SU-DHL-6 (cell line): Measurements from ENCODE around the gene TENM4.

ENCODE experiments used
- EZH2phosphoT487 ChIP-seq: fragments of 200-600 bp; sonication (generic), shearing (Covaris generic); conservative IDR thresholded peaks from 2 replicates; pipeline ENCODE4 v1.6.1; 2018; ENCODE audit warnings: mild to moderate bottlenecking, antibody characterized with exemption, low read length, moderate library complexity, mixed read lengths
- TF ChIP-seq, protein P1 (sequence below): fragments of 200-600 bp; sonication (generic); IDR thresholded peaks from one replicate; pipeline ENCODE4 v1.5.1; 2017; ENCODE audit warnings: antibody characterized with exemption, mild to moderate bottlenecking, low read length, moderate library complexity; ENCODE audit not compliant: insufficient read depth, poor library complexity, severe bottlenecking

DNA sequence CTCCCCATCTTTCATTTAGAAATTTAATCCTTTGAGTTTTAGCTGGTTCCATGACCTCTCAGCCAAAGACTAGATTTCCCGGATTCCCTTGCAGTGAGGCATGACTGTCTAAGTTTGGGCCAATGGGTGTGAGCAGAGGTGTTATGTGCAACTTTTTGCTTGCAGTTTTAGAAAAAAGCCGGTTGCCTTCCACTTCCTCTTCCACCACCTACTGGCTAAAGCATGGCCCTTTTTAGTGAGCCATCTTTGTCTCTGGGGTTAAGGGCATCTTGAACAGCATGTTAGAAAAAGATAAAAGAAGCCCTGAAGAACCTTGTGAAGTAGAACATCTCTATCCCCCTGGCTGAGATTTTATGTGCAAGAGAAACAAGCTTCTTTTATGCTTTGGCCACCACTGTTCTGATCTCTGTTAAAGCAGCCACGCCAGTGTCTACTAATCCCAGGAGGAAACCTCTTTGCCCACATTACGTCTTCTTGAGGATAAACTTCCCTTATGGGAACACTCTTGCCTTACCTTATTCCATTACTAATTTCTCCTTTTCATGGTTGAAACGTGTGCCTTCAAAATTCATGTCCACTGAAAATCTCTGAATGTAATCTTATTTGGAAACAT is 279.9 kb downstream of the TENM4 start:
- TF ChIP-seq EZH2phosphoT487: no peak
- TF ChIP-seq, protein P1, sequence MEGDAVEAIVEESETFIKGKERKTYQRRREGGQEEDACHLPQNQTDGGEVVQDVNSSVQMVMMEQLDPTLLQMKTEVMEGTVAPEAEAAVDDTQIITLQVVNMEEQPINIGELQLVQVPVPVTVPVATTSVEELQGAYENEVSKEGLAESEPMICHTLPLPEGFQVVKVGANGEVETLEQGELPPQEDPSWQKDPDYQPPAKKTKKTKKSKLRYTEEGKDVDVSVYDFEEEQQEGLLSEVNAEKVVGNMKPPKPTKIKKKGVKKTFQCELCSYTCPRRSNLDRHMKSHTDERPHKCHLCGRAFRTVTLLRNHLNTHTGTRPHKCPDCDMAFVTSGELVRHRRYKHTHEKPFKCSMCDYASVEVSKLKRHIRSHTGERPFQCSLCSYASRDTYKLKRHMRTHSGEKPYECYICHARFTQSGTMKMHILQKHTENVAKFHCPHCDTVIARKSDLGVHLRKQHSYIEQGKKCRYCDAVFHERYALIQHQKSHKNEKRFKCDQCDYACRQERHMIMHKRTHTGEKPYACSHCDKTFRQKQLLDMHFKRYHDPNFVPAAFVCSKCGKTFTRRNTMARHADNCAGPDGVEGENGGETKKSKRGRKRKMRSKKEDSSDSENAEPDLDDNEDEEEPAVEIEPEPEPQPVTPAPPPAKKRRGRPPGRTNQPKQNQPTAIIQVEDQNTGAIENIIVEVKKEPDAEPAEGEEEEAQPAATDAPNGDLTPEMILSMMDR: no peak
